Fibroblast of lung (primary cell): ENCODE data around the gene PLEKHA5. TPM values are rescaled to one million over a fixed set of nuclear protein-coding genes. Genes with fewer than 3 reads are reported as not detected.
A peak's percentile ranks its signal among the peaks of the same experiment; 100 is the strongest.
"Not testable (repeated sequence)": the region's sequence is repeated elsewhere in the genome, so short reads cannot be mapped to it uniquely, and the experiment has no call there.

Experiments
- DNase-seq, 2 donors: peaks; one replicate each; pipeline versions ENCODE4 v3.0.0 to v3.0.0-alpha.2; 2010; ENCODE audit warnings: low read depth in 2 of 2
- H2AFZ ChIP-seq: 2 replicates; pipeline ENCODE4 v1.5.1; 2012; ENCODE audit warnings: low read length, control low read depth, inconsistent platforms
- H3K27ac ChIP-seq: 2 replicates; pipeline ENCODE4 v1.5.1; 2011; ENCODE audit warnings: low read length, control low read depth; ENCODE audit not compliant: insufficient read depth
- H3K27me3 ChIP-seq: 2 replicates; pipeline ENCODE4 v1.5.1; 2011; ENCODE audit warnings: mild to moderate bottlenecking, low read length; ENCODE audit not compliant: control insufficient read depth, insufficient read depth
- H3K36me3 ChIP-seq: 2 replicates; pipeline ENCODE4 v1.5.1; 2011; ENCODE audit warnings: low read length; ENCODE audit not compliant: control insufficient read depth, insufficient read depth
- H3K4me1 ChIP-seq: 2 replicates; pipeline ENCODE4 v1.5.1; 2011; ENCODE audit warnings: low read length; ENCODE audit not compliant: control insufficient read depth, insufficient read depth; ENCODE audit errors: extremely low read depth
- H3K4me2 ChIP-seq: 2 replicates; pipeline ENCODE4 v1.5.1; 2011; ENCODE audit warnings: low read length, control low read depth; ENCODE audit not compliant: insufficient read depth; ENCODE audit errors: extremely low read depth
- H3K4me3 ChIP-seq, 4 experiments: fragments of 200-600 bp in 1 of 4; sonication (generic) in 1 of 4; replicated peaks in 1 of 4; 2 replicates each; pipeline ENCODE4 v1.5.1; 2011 to 2016; ENCODE audit warnings: low read length in 4 of 4, low read depth in 3 of 4, mild to moderate bottlenecking in 3 of 4, control low read depth in 2 of 4, inconsistent platforms in 1 of 4, mixed read lengths in 1 of 4; ENCODE audit not compliant: insufficient read depth in 1 of 4; ENCODE audit errors: control extremely low read depth in 1 of 4
- H3K79me2 ChIP-seq: 2 replicates; pipeline ENCODE4 v1.5.1; 2012; ENCODE audit warnings: mild to moderate bottlenecking, low read length, inconsistent platforms; ENCODE audit not compliant: control insufficient read depth, insufficient read depth
- H3K9ac ChIP-seq: 2 replicates; pipeline ENCODE4 v1.5.1; 2011; ENCODE audit warnings: mild to moderate bottlenecking, low read length, control low read depth; ENCODE audit not compliant: insufficient read depth
- H3K9me3 ChIP-seq: 2 replicates; pipeline ENCODE4 v1.5.1; 2012; ENCODE audit warnings: low read depth, low read length; ENCODE audit not compliant: control insufficient read depth, insufficient read depth
- H4K20me1 ChIP-seq: 2 replicates; pipeline ENCODE4 v1.5.1; 2011; ENCODE audit warnings: low read length; ENCODE audit not compliant: control insufficient read depth, insufficient read depth; ENCODE audit errors: extremely low read depth
- CTCF ChIP-seq, 2 donors: IDR thresholded peaks in 1 of 2; conservative IDR thresholded peaks in 1 of 2; 1 replicate in 1 of 2; 2 replicates in 1 of 2; pipeline ENCODE4 v1.5.1; 2011 to 2012; ENCODE audit warnings: low read length in 2 of 2, control low read depth in 1 of 2, inconsistent platforms in 1 of 2, low read depth in 1 of 2, mild to moderate bottlenecking in 1 of 2
- EZH2 ChIP-seq: IDR thresholded peaks from 2 replicates; pipeline ENCODE4 v1.5.1; 2012; ENCODE audit warnings: low read length, control low read depth, mild to moderate bottlenecking; ENCODE audit errors: missing control alignments
- polyA plus RNA-seq, 2 donors: library from polyadenylated mRNA; depleted of rRNA in 1 of 2; stranded (reverse) in 1 of 2; unstranded in 1 of 2; fragments of >200 nt; gene quantifications; 2 replicates each; pipeline ENCODE4 v1.2.1, GENCODE V29; 2011 to 2012; ENCODE audit warnings: missing spikeins in 1 of 2
- total RNA-seq: library from RNA; depleted of rRNA; stranded (reverse); fragments of >200 nt; gene quantifications from 2 replicates; pipeline ENCODE4 v1.2.1, GENCODE V29; 2014

Gene PLEKHA5
- total and polyA plus RNA-seq, 2 donors (not counting 1 experiment from before 2014, with no cell fraction given): 15.5 to 50.4 TPM

- Histone ChIP-seq H3K4me1 (no peaks in the 10 kb centered on the region), H3K27ac (no peak overlapping the region), H3K36me3 (no peaks in the 10 kb centered on the region), H3K4me3 (no peak overlapping the region), H3K9ac (no peak overlapping the region), H3K27me3 (no peaks in the 10 kb centered on the region), H4K20me1 (no peaks in the 10 kb centered on the region), H3K4me2 (no peak overlapping the region), H2AFZ (no peak overlapping the region), H3K9me3 (no peaks in the 10 kb centered on the region), H3K79me2 (no peaks in the 10 kb centered on the region)
- peak in 1 of 2 donors; percentile 75 for DNase-seq
- no peak for TF ChIP-seq EZH2
- TF ChIP-seq CTCF (conservative IDR thresholded peaks at IDR 0.05 in 1 of 2, IDR thresholded peaks at IDR 0.05 in 1 of 2; ENCODE audit: low read depth in 1 of 2, low read length in 2 of 2): no peak
Measured at GRCh38 chr12:19387161-19387560, 257.6 kb downstream of the PLEKHA5 start.

GRCh38 chr12:19388131-19388549 is 258.6 kb downstream of the PLEKHA5 start:
- no peaks in the 10 kb centered on the region for H3K27me3 ChIP-seq
- TF ChIP-seq EZH2: no peak
- TF ChIP-seq CTCF (conservative IDR thresholded peaks at IDR 0.05 in 1 of 2, IDR thresholded peaks at IDR 0.05 in 1 of 2; ENCODE audit: low read depth in 1 of 2, low read length in 2 of 2): no peak
- H3K4me2 ChIP-seq: no peak overlapping the region
- H4K20me1 ChIP-seq: no peaks in the 10 kb centered on the region
- no peak overlapping the region for H2AFZ ChIP-seq
- H3K36me3 ChIP-seq: no peaks in the 10 kb centered on the region
- no peak overlapping the region for H3K9ac ChIP-seq
- DNase-seq: peak in 1 of 2 donors; percentile 36
- H3K4me1 ChIP-seq: no peaks in the 10 kb centered on the region
- H3K4me3 ChIP-seq: no peak overlapping the region
- H3K79me2 ChIP-seq: no peaks in the 10 kb centered on the region
- H3K9me3 ChIP-seq: no peaks in the 10 kb centered on the region
- no peak overlapping the region for H3K27ac ChIP-seq

- Histone ChIP-seq H4K20me1 (no peaks in the 10 kb centered on the region), H3K4me1 (no peaks in the 10 kb centered on the region), H3K4me2 (no peak overlapping the region), H3K27me3 (no peaks in the 10 kb centered on the region), H3K4me3 (no peak overlapping the region), H3K36me3 (no peaks in the 10 kb centered on the region), H2AFZ (no peak overlapping the region), H3K9ac (no peak overlapping the region), H3K27ac (no peak overlapping the region), H3K9me3 (no peaks in the 10 kb centered on the region), H3K79me2 (no peaks in the 10 kb centered on the region)
- peak in 1 of 2 donors; percentile 15 for DNase-seq
- TF ChIP-seq CTCF (conservative IDR thresholded peaks at IDR 0.05 in 1 of 2, IDR thresholded peaks at IDR 0.05 in 1 of 2; ENCODE audit: low read depth in 1 of 2, low read length in 2 of 2) (no peak), EZH2 (no peak)
Measured at GRCh38 chr12:19390051-19390598, 260.6 kb downstream of the PLEKHA5 start.

GRCh38 chr12:19392644-19393043 is 263.1 kb downstream of the PLEKHA5 start:
- not testable (repeated sequence) for H3K27ac ChIP-seq, DNase-seq, H4K20me1 ChIP-seq, H3K9ac ChIP-seq, H3K4me3 ChIP-seq, H3K4me2 ChIP-seq, H3K79me2 ChIP-seq, H3K27me3 ChIP-seq, H3K36me3 ChIP-seq, H2AFZ ChIP-seq, H3K4me1 ChIP-seq, H3K9me3 ChIP-seq
